HepG2 (cell line): ENCODE results near the gene CHPF. TPM values are rescaled to one million over a fixed set of nuclear protein-coding genes. Genes with fewer than 3 reads are reported as not detected.
A peak's percentile ranks its signal among the peaks of the same experiment; 100 is the strongest.

Source experiments
- ATAC-seq: fragments of 200-7000 bp; cut with Tn5 transposase; 3 replicates; pipeline ENCODE4 v1.9.1; 2020; ENCODE audit warnings: mild to moderate bottlenecking, moderate library complexity
- BruUV-seq: library from RNA; stranded (reverse); fragments of 400-500 nt; replicated peaks from 2 replicates; lab custom pipeline; 2021; lab: Mats Ljungman, UMichigan
- CTCF ChIA-PET: fragments of 300-600 bp; formaldehyde crosslinking; extraction: SDS; loops from one replicate; lab custom pipeline; 2021; ENCODE audit warnings: low total read pairs, inconsistent platforms, low intra/inter-chr PET ratio; lab: Yijun Ruan, JAX
- POLR2A ChIA-PET: fragments of 350-600 bp; sonication (Branson Sonifier 250); formaldehyde crosslinking; loops from one replicate; lab custom pipeline; 2020; ENCODE audit warnings: antibody characterized with exemption, inconsistent platforms; lab: Yijun Ruan, JAX
- DNase-seq: peaks from one replicate; pipeline ENCODE4 v3.0.0-alpha.2; 2015; ENCODE audit warnings: low spot score
- FAIRE-seq: peaks from 3 replicates; lab custom pipeline; 2011; peaks lifted over from hg19 to GRCh38; lab: Jason Lieb, UNC
- H2AFZ ChIP-seq: one replicate; pipeline ENCODE4 v1.6.1; 2011; ENCODE audit warnings: low read length, inconsistent platforms
- H3K27ac ChIP-seq: fragments of 300-600 bp; 3 replicates; pipeline ENCODE4 v1.8.0; 2011; ENCODE audit warnings: mixed run types, mild to moderate bottlenecking, mixed read lengths, low read length, inconsistent platforms; ENCODE audit not compliant: insufficient read depth; ENCODE audit errors: extremely low read length
- H3K27me3 ChIP-seq, 2 experiments: fragments of 200-600 bp in 1 of 2; 2 replicates in 1 of 2; 3 replicates in 1 of 2; pipeline versions ENCODE4 v1.6.0 to v1.8.0; 2011; ENCODE audit warnings: low read length in 2 of 2, mild to moderate bottlenecking in 2 of 2, moderate library complexity in 2 of 2, inconsistent platforms in 1 of 2; ENCODE audit not compliant: insufficient read depth in 2 of 2, control insufficient read depth in 1 of 2
- H3K36me3 ChIP-seq, 2 experiments: fragments of 200-600 bp in 1 of 2; replicated peaks in 1 of 2; 2 replicates in 1 of 2; 3 replicates in 1 of 2; pipeline versions ENCODE4 v1.5.1 to v1.8.0; 2011; ENCODE audit warnings: low read length in 2 of 2, inconsistent platforms in 1 of 2; ENCODE audit not compliant: insufficient read depth in 2 of 2, control insufficient read depth in 1 of 2
- H3K4me1 ChIP-seq: 2 replicates; pipeline ENCODE4 v1.5.1; 2012; ENCODE audit warnings: low read length, inconsistent platforms; ENCODE audit not compliant: insufficient read depth
- H3K4me2 ChIP-seq: 2 replicates; pipeline ENCODE4 v1.6.0; 2011; ENCODE audit warnings: low read depth, low read length, inconsistent platforms
- H3K4me3 ChIP-seq, 3 experiments: fragments of 200-600 bp in 1 of 3; sonication (generic), shearing (Covaris generic) in 1 of 3; replicated peaks in 1 of 3; 2 replicates each; pipeline ENCODE4 v1.5.1; 2011 to 2016; ENCODE audit warnings: low read length in 3 of 3, inconsistent platforms in 2 of 3, low read depth in 2 of 3, mild to moderate bottlenecking in 2 of 3, control low read depth in 1 of 3, mixed read lengths in 1 of 3; ENCODE audit not compliant: insufficient read depth in 1 of 3
- H3K79me2 ChIP-seq: one replicate; pipeline ENCODE4 v1.6.1; 2011; ENCODE audit warnings: low read length, inconsistent platforms; ENCODE audit not compliant: insufficient read depth
- H3K9ac ChIP-seq: 2 replicates; pipeline ENCODE4 v1.6.0; 2011; ENCODE audit warnings: mild to moderate bottlenecking, low read depth, low read length, inconsistent platforms; ENCODE audit not compliant: insufficient read depth
- H3K9me3 ChIP-seq: 2 replicates; pipeline ENCODE4 v1.5.1; 2012; ENCODE audit warnings: mild to moderate bottlenecking, low read length
- H4K20me1 ChIP-seq: 2 replicates; pipeline ENCODE4 v1.6.0; 2011; ENCODE audit warnings: inconsistent platforms, mild to moderate bottlenecking, low read length, moderate library complexity; ENCODE audit not compliant: insufficient read depth
- POLR2AphosphoS2 ChIP-seq: IDR thresholded peaks from 2 replicates; pipeline ENCODE4 v1.6.1; 2011; ENCODE audit warnings: low read depth, low read length, improper control_type of control experiment
- TARDBP ChIP-seq: sonication (generic); formaldehyde crosslinking; IDR thresholded peaks from 2 replicates; pipeline ENCODE4 v1.8.0; 2022; ENCODE audit warnings: mild to moderate bottlenecking, missing genetic modification reagents
- ZFP36L1 ChIP-seq: sonication (generic); formaldehyde crosslinking; IDR thresholded peaks from 2 replicates; pipeline ENCODE4 v1.8.0; 2022; ENCODE audit warnings: mild to moderate bottlenecking, missing genetic modification reagents, moderate library complexity
- WGBS: methylation state at CpG from one replicate; pipeline ENCODE4 v1.1.6; 2017; ENCODE audit warnings: low lambda C conversion rate; 5-methylcytosine and 5-hydroxymethylcytosine counted together
- in situ Hi-C: cut with HindIII; loops from 2 replicates; pipeline ENCODE4 v1.10.0; 2017; ENCODE audit warnings: low pct_unique_long_range_greater_than_20kb; ENCODE audit not compliant: extremely low pct_ligation_motif_present
- intact Hi-C: fragments of 100-400 bp; cut with micrococcal nuclease; formaldehyde crosslinking; loops from one replicate; pipeline ENCODE4 v1.10.0; 2022; ENCODE audit not compliant: unreplicated experiment
- polyA plus RNA-seq, 8 experiments: library from polyadenylated mRNA; depleted of rRNA in 3 of 8; stranded (reverse) in 7 of 8; unstranded in 1 of 8; fragments of >200 nt; fragmentation: Illumina TruSeq in 4 of 8; extraction: Trizol in 4 of 8; gene quantifications; 2 replicates each; pipeline versions ENCODE4 v1.2.1 to v1.2.3, GENCODE V29; 2011 to 2016; ENCODE audit warnings: low read depth in 4 of 8, missing spikeins in 1 of 8, mixed read lengths in 1 of 8; ENCODE audit not compliant: insufficient read depth in 1 of 8
- total RNA-seq, 5 experiments: library from RNA; depleted of rRNA; stranded (reverse); fragments of >200 nt; fragmentation: Illumina TruSeq; extraction: Trizol; gene quantifications; 2 replicates each; pipeline ENCODE4 v1.2.3, GENCODE V29; 2016; ENCODE audit warnings: low read depth in 1 of 5
- TF ChIP-seq, protein P1 (sequence below): sonication (generic); formaldehyde crosslinking; IDR thresholded peaks from 2 replicates; pipeline ENCODE4 v1.5.0; 2020; ENCODE audit warnings: mild to moderate bottlenecking, missing genetic modification reagents, moderate library complexity
- TF ChIP-seq, protein P2 (sequence below): sonication (generic); formaldehyde crosslinking; IDR thresholded peaks from 2 replicates; pipeline ENCODE4 v1.8.1; 2022; ENCODE audit warnings: low read depth, mild to moderate bottlenecking, missing genetic modification reagents

The CHPF gene
- total and polyA plus RNA-seq, 2 of the 13 experiments (the other 11 are each of a cell fraction or from before 2014, with no cell fraction given): 79.6 to 111 TPM

DNA sequence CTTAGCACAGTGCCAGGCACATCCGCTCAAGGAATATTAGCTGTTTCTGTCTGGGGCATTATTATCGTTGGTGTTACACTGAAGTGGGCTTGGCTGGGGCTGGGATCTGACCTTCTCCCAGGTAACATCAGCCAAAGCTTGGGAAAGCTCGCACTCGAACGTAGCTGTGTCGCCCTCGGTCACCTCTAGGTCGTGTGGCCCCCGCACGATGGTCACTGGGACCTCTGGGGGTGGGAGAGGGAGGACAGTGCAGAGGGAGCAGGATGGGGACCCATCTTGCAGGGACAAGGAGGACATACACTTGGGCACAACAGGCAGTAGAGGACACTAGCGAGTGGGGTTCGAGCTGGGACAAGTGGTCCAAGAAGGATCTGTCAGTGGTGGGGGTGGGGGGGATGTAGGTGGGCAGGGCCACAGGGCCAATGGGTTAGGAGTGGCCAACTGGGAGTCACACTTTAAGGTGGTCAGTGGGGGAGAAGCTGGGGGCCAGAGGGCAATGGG lies 9.9 kb upstream of the CHPF start:
- ChIA-PET CTCF (interaction anchor here (2.4 kb wide), 1 partner anchor 12 kb away, joined by 9 read pairs; no protein-coding TSS in a partner anchor), POLR2A (interaction anchor here (1.9 to 3.3 kb wide), 3 partner anchors 44 to 166 kb away, joined by 8 to 22 read pairs (median 11); partner anchors contain the start of genes DNPEP, GMPPA and STK11IP)
- 0 out of 2 replicates have a peak, but pooled peaks have one; percentile 35 for TF ChIP-seq ZFP36L1 (CRISPR knock-in tag)
- TF ChIP-seq, protein P1, sequence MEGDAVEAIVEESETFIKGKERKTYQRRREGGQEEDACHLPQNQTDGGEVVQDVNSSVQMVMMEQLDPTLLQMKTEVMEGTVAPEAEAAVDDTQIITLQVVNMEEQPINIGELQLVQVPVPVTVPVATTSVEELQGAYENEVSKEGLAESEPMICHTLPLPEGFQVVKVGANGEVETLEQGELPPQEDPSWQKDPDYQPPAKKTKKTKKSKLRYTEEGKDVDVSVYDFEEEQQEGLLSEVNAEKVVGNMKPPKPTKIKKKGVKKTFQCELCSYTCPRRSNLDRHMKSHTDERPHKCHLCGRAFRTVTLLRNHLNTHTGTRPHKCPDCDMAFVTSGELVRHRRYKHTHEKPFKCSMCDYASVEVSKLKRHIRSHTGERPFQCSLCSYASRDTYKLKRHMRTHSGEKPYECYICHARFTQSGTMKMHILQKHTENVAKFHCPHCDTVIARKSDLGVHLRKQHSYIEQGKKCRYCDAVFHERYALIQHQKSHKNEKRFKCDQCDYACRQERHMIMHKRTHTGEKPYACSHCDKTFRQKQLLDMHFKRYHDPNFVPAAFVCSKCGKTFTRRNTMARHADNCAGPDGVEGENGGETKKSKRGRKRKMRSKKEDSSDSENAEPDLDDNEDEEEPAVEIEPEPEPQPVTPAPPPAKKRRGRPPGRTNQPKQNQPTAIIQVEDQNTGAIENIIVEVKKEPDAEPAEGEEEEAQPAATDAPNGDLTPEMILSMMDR (CRISPR knock-in tag): 0 out of 2 replicates have a peak, but pooled peaks have one; percentile 23
- TF ChIP-seq POLR2AphosphoS2: 0 out of 2 replicates have a peak, but pooled peaks have one; percentile 27
- TF ChIP-seq, protein P2, sequence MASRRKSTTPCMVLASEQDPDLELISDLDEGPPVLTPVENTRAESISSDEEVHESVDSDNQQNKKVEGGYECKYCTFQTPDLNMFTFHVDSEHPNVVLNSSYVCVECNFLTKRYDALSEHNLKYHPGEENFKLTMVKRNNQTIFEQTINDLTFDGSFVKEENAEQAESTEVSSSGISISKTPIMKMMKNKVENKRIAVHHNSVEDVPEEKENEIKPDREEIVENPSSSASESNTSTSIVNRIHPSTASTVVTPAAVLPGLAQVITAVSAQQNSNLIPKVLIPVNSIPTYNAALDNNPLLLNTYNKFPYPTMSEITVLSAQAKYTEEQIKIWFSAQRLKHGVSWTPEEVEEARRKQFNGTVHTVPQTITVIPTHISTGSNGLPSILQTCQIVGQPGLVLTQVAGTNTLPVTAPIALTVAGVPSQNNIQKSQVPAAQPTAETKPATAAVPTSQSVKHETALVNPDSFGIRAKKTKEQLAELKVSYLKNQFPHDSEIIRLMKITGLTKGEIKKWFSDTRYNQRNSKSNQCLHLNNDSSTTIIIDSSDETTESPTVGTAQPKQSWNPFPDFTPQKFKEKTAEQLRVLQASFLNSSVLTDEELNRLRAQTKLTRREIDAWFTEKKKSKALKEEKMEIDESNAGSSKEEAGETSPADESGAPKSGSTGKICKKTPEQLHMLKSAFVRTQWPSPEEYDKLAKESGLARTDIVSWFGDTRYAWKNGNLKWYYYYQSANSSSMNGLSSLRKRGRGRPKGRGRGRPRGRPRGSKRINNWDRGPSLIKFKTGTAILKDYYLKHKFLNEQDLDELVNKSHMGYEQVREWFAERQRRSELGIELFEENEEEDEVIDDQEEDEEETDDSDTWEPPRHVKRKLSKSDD: peak; percentile 42; the same call in 1 of the 2 replicates
- no peak for TF ChIP-seq TARDBP
- intact Hi-C loops (no loop called here), in situ Hi-C loops (no loop called here)
- Histone ChIP-seq H3K4me1 (peaks cover 22% of the 10 kb centered on the region), H2AFZ (no peak overlapping the region), H3K9ac (peak overlapping the region; percentile 60; the same call in 1 of the 2 replicates), H3K4me3 (peak overlapping the region in 1 of 3 experiments; percentile 79; a peak in 1 of 6 replicates), H3K79me2 (no peaks in the 10 kb centered on the region), H4K20me1 (no peaks in the 10 kb centered on the region), H3K36me3 (peaks cover 4 to 15% of the 10 kb centered on the region in 2 experiments; a peak in 3 of 5 replicates), H3K27ac (no peak overlapping the region), H3K27me3 (no peaks in the 10 kb centered on the region), H3K9me3 (no peaks in the 10 kb centered on the region), H3K4me2 (peak overlapping the region; percentile 90)
- no peak for ATAC-seq
- DNase-seq: no peak
- no TSS peak for BruUV-seq
- FAIRE-seq: no peak
- 92% methylated on average over 12 of the region's 12 CpGs for WGBS
